ENCODE measurements around the gene CLCN7.

Gene CLCN7

DNA sequence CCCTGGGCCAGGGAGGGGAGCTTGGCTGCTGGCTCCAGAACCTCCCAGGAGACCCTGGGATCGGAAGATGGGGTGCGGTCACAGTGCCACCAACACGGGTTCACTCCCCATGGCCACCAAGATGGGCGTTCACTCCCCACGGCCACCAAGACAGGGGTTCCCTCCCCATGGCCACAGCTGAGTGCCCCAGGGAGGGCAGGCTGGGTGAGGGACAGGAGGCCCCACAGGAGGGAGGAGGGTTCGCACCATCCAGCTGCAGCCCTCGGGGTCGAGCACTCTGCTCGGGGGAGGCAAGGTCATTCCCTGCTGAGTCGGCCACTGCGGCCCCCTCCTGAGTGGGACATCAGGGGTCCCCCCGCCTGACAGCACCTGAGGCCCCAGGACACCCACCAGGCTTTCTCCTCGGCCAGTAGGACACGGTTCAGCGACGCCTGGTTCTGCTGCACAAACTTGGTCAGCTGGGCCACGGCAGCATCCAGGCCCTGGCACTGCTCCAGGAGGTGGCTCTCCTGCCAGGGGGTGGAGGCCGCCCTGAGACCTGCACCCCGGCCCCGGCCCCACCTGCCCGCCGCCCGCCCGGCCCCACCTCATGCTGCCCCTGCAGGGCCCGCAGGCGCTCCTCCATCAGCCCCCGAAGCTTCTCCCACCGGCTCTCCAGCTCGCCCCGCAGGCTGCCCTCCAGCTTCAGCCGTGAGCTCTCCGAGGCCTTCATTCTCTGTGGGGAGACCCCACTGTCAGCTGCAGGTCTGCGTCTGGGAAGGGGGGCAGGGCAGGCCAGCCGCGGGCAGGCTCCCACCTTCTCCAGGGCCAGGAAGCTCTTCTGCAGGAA lies 36.4 kb downstream of the CLCN7 start:
- H3K4me2 ChIP-seq (ENCODE audit: low read length): no peak overlapping the region
- H3K23ac ChIP-seq (ENCODE audit: low read length): no peak overlapping the region
- no peak for DNase-seq
- H3K79me1 ChIP-seq (ENCODE audit: low read length): no peaks in the 10 kb centered on the region
- H4K8ac ChIP-seq (ENCODE audit: low read depth, low read length): no peak overlapping the region
- no peak overlapping the region for H3K4me3 ChIP-seq (ENCODE audit: low read length)
- no peak overlapping the region for H3K4ac ChIP-seq (ENCODE audit: low read depth, low read length)
- H3K56ac ChIP-seq (ENCODE audit: low read length): no peak overlapping the region
- H3K18ac ChIP-seq (ENCODE audit: low read length): no peak overlapping the region
- no peaks in the 10 kb centered on the region for H3K4me1 ChIP-seq (ENCODE audit: control insufficient read depth, low read depth, low read length)
- H2BK5ac ChIP-seq (ENCODE audit: low read length): no peak overlapping the region
- H2BK120ac ChIP-seq (ENCODE audit: low read depth, low read length): no peak overlapping the region
- no peak overlapping the region for H4K5ac ChIP-seq (ENCODE audit: low read length)
- H3K27ac ChIP-seq (ENCODE audit: low read depth, low read length): no peak overlapping the region
- H3K9ac ChIP-seq (ENCODE audit: low read length): no peak overlapping the region
- H2BK15ac ChIP-seq (replicated peaks; ENCODE audit: low read depth): no peak overlapping the region
- no peak overlapping the region for H2AK5ac ChIP-seq (ENCODE audit: low read length)
- no peaks in the 10 kb centered on the region for H3K79me2 ChIP-seq (ENCODE audit: control insufficient read depth, insufficient read depth, low read length)
- no peaks in the 10 kb centered on the region for H3K36me3 ChIP-seq (ENCODE audit: control insufficient read depth, insufficient read depth, low read length)
- no CpG with 5 or more reads among the region's 35 CpGs for WGBS (ENCODE audit: extremely low coverage, insufficient coverage, low lambda C conversion rate)
- H3K27me3 ChIP-seq (ENCODE audit: insufficient read depth, low read length, poor library complexity): no peaks in the 10 kb centered on the region

DNA sequence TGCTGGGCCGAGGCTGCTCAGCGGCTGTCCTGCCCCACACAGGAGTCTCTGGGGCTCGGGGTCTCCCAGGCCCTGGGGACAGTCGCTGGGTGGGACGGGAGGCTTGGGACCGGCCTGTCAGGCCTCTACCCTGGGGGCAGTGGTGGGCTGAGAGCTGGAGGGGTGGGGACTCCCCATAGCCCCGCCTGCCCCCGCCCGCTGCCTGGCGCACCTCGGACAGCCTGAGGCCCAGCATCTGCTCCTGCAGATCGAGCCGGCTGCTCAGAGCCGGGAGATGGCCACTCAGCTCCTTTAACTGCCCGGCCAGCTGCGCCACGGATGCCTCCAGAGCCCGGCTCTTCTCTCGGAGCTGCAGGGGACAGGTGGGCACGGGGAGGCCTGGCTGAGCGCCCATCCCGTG lies 37.2 kb downstream of the CLCN7 start:
- no peak overlapping the region for H3K27ac ChIP-seq (ENCODE audit: low read depth, low read length)
- no peak overlapping the region for H3K4me2 ChIP-seq (ENCODE audit: low read length)
- no peaks in the 10 kb centered on the region for H3K4me1 ChIP-seq (ENCODE audit: control insufficient read depth, low read depth, low read length)
- H3K79me2 ChIP-seq (ENCODE audit: control insufficient read depth, insufficient read depth, low read length): no peaks in the 10 kb centered on the region
- no peak overlapping the region for H3K18ac ChIP-seq (ENCODE audit: low read length)
- no peaks in the 10 kb centered on the region for H3K36me3 ChIP-seq (ENCODE audit: control insufficient read depth, insufficient read depth, low read length)
- H4K5ac ChIP-seq (ENCODE audit: low read length): no peak overlapping the region
- H3K27me3 ChIP-seq (ENCODE audit: insufficient read depth, low read length, poor library complexity): no peaks in the 10 kb centered on the region
- H2AK5ac ChIP-seq (ENCODE audit: low read length): no peak overlapping the region
- DNase-seq: no peak
- H3K56ac ChIP-seq (ENCODE audit: low read length): no peak overlapping the region
- H3K9ac ChIP-seq (ENCODE audit: low read length): no peak overlapping the region
- no peak overlapping the region for H3K4me3 ChIP-seq (ENCODE audit: low read length)
- no peak overlapping the region for H2BK120ac ChIP-seq (ENCODE audit: low read depth, low read length)
- no peaks in the 10 kb centered on the region for H3K79me1 ChIP-seq (ENCODE audit: low read length)
- WGBS (ENCODE audit: extremely low coverage, insufficient coverage, low lambda C conversion rate): no CpG with 5 or more reads among the region's 22 CpGs
- no peak overlapping the region for H2BK15ac ChIP-seq (replicated peaks; ENCODE audit: low read depth)
- no peak overlapping the region for H3K4ac ChIP-seq (ENCODE audit: low read depth, low read length)
- no peak overlapping the region for H4K8ac ChIP-seq (ENCODE audit: low read depth, low read length)
- no peak overlapping the region for H3K23ac ChIP-seq (ENCODE audit: low read length)
- H2BK5ac ChIP-seq (ENCODE audit: low read length): no peak overlapping the region

DNA sequence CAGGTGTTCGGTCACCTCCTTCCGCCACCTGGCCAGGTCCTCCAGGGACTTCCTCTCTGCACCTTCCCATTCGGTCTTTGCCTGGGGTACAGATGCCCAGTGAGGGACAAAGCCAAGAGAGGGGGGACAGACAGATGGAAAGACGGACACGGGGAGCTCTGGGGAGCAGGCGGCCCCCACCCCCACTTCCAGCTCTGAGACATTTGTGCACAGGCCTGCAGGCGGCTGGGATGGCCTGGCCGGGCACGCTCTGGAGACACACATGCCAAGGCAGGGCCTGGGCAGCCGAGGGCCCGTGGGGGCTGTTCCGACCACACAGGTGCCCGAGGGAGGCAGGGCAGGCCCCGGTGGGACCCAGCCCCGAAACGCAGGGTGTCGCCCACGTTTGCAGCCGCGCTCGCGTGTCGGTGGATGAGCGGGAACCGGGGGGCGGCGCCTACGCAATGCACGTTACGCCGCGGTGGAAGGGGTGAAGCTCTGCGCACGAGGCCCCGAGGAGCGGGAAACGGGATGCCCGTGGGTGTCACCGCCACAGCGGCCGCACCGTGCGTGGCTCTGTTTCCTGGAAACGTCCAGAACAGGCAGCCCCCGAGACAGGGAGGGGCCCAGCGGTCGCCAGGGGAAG lies 38.0 kb downstream of the CLCN7 start:
- no peaks in the 10 kb centered on the region for H3K79me1 ChIP-seq (ENCODE audit: low read length)
- no peak overlapping the region for H2BK5ac ChIP-seq (ENCODE audit: low read length)
- no peaks in the 10 kb centered on the region for H3K27me3 ChIP-seq (ENCODE audit: insufficient read depth, low read length, poor library complexity)
- H3K4me2 ChIP-seq (ENCODE audit: low read length): no peak overlapping the region
- H3K18ac ChIP-seq (ENCODE audit: low read length): no peak overlapping the region
- no peak overlapping the region for H4K5ac ChIP-seq (ENCODE audit: low read length)
- WGBS (ENCODE audit: extremely low coverage, insufficient coverage, low lambda C conversion rate): no CpG with 5 or more reads among the region's 47 CpGs
- no peak overlapping the region for H2BK15ac ChIP-seq (replicated peaks; ENCODE audit: low read depth)
- H3K4me3 ChIP-seq (ENCODE audit: low read length): no peak overlapping the region
- H3K23ac ChIP-seq (ENCODE audit: low read length): no peak overlapping the region
- no peak overlapping the region for H2AK5ac ChIP-seq (ENCODE audit: low read length)
- no peak overlapping the region for H4K8ac ChIP-seq (ENCODE audit: low read depth, low read length)
- no peak overlapping the region for H3K4ac ChIP-seq (ENCODE audit: low read depth, low read length)
- H3K9ac ChIP-seq (ENCODE audit: low read length): no peak overlapping the region
- no peak overlapping the region for H3K56ac ChIP-seq (ENCODE audit: low read length)
- DNase-seq: no peak
- no peak overlapping the region for H2BK120ac ChIP-seq (ENCODE audit: low read depth, low read length)
- H3K79me2 ChIP-seq (ENCODE audit: control insufficient read depth, insufficient read depth, low read length): no peaks in the 10 kb centered on the region
- H3K27ac ChIP-seq (ENCODE audit: low read depth, low read length): no peak overlapping the region
- H3K36me3 ChIP-seq (ENCODE audit: control insufficient read depth, insufficient read depth, low read length): no peaks in the 10 kb centered on the region
- no peaks in the 10 kb centered on the region for H3K4me1 ChIP-seq (ENCODE audit: control insufficient read depth, low read depth, low read length)

DNA sequence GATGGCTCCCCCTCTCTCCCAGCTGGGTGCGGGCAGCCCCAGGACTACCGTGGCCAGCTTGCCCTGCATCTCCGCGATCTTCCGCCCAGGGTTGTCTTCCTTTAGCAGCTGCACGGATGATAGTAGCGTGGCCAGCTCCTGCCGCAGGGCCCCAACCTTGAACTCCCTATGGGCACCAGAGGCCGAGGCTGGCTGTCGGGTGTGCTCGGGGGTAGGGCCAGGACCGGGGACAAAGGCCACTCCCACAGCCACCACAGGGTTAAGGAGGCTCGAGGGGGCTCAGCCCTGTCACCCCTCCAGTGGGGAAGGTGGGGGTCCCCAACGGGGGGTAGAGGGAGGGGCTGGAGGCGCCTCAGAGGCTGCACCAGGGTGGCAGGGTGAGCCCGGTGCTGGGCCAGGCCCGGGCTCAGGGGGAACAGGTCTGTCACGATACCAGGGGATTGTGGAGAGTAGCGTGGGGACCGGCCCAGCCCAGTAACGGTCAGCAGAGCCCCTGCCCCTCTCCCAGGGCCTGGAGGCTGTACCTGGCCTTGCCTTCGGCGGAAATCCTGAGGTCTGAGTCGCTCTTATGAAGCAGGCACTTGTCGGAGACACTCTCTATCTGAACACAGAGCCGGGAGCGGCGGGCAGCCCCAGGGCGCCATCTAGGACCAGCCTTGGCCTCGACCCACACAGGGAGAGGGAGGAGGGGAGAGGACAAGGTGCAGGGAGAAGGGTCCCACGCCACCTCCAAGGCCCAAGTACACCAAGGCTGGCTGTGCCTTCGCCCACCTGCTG lies 38.7 kb downstream of the CLCN7 start:
- peak; percentile 42 for DNase-seq
- H3K4me3 ChIP-seq (ENCODE audit: low read length): no peak overlapping the region
- no peak overlapping the region for H2AK5ac ChIP-seq (ENCODE audit: low read length)
- no peak overlapping the region for H3K56ac ChIP-seq (ENCODE audit: low read length)
- H3K9ac ChIP-seq (ENCODE audit: low read length): no peak overlapping the region
- H3K79me2 ChIP-seq (ENCODE audit: control insufficient read depth, insufficient read depth, low read length): no peaks in the 10 kb centered on the region
- WGBS (ENCODE audit: extremely low coverage, insufficient coverage, low lambda C conversion rate): no CpG with 5 or more reads among the region's 32 CpGs
- no peaks in the 10 kb centered on the region for H3K27me3 ChIP-seq (ENCODE audit: insufficient read depth, low read length, poor library complexity)
- H2BK15ac ChIP-seq (replicated peaks; ENCODE audit: low read depth): no peak overlapping the region
- no peaks in the 10 kb centered on the region for H3K36me3 ChIP-seq (ENCODE audit: control insufficient read depth, insufficient read depth, low read length)
- H3K27ac ChIP-seq (ENCODE audit: low read depth, low read length): no peak overlapping the region
- H2BK120ac ChIP-seq (ENCODE audit: low read depth, low read length): no peak overlapping the region
- no peak overlapping the region for H4K8ac ChIP-seq (ENCODE audit: low read depth, low read length)
- H4K5ac ChIP-seq (ENCODE audit: low read length): no peak overlapping the region
- no peak overlapping the region for H3K4ac ChIP-seq (ENCODE audit: low read depth, low read length)
- H3K18ac ChIP-seq (ENCODE audit: low read length): no peak overlapping the region
- H2BK5ac ChIP-seq (ENCODE audit: low read length): no peak overlapping the region
- no peaks in the 10 kb centered on the region for H3K79me1 ChIP-seq (ENCODE audit: low read length)
- H3K23ac ChIP-seq (ENCODE audit: low read length): no peak overlapping the region
- no peaks in the 10 kb centered on the region for H3K4me1 ChIP-seq (ENCODE audit: control insufficient read depth, low read depth, low read length)
- H3K4me2 ChIP-seq (ENCODE audit: low read length): no peak overlapping the region

DNA sequence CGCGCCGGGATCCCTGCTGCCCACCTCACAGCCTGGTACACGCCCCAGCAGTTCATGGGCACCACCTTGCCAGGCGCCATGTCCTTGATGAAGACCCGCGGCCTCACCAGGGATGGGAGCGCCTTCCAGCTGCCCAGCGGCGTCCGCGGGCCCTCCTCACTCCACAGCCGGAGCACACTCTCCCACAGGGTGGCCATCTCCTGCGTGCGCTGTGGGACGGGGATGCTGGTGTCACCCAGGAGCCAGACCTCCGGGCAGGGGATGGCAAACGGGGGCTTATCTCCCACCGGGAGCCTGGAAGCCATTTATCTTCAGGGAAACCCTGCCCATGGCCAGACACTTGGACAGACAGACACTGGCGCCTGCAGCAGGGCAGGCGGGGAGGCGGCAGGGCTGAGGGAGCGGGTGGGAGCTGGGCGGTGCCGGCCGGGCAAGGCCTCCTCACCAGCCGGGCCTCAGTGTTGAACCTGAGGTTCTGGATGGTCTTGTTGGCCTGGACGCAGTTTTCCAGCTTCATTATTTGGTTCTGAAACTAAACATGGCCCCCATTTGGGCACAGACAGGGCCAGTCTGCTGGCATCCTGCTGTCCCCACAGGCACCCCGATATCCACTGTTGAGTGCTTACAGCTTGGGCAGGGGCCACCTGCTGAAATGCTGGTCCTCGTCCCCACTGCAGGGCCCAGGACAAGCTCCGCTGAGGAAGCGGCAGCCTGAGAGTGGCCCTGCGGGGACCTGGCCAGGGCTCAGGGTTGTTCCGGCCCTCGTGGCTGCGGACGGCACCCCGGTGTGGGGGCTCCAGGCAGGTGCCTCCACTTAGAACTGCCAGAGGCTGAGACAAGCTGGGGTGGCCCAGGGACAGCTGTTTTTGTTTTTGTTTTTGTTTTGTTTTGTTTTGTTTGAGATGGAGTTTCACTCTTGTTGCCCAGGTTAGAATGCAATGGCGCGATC lies 39.9 kb downstream of the CLCN7 start:
- H3K79me2 ChIP-seq (ENCODE audit: control insufficient read depth, insufficient read depth, low read length): no peaks in the 10 kb centered on the region
- WGBS (ENCODE audit: extremely low coverage, insufficient coverage, low lambda C conversion rate): no CpG with 5 or more reads among the region's 40 CpGs
- H3K36me3 ChIP-seq (ENCODE audit: control insufficient read depth, insufficient read depth, low read length): no peaks in the 10 kb centered on the region
- no peak overlapping the region for H3K56ac ChIP-seq (ENCODE audit: low read length)
- H3K27me3 ChIP-seq (ENCODE audit: insufficient read depth, low read length, poor library complexity): no peaks in the 10 kb centered on the region
- H3K79me1 ChIP-seq (ENCODE audit: low read length): no peaks in the 10 kb centered on the region
- H2BK5ac ChIP-seq (ENCODE audit: low read length): no peak overlapping the region
- no peak overlapping the region for H3K4ac ChIP-seq (ENCODE audit: low read depth, low read length)
- H2BK15ac ChIP-seq (replicated peaks; ENCODE audit: low read depth): no peak overlapping the region
- no peak overlapping the region for H3K18ac ChIP-seq (ENCODE audit: low read length)
- no peak overlapping the region for H3K23ac ChIP-seq (ENCODE audit: low read length)
- no peak overlapping the region for H3K9ac ChIP-seq (ENCODE audit: low read length)
- H2BK120ac ChIP-seq (ENCODE audit: low read depth, low read length): no peak overlapping the region
- H3K4me2 ChIP-seq (ENCODE audit: low read length): no peak overlapping the region
- no peak for DNase-seq
- no peak overlapping the region for H4K5ac ChIP-seq (ENCODE audit: low read length)
- no peak overlapping the region for H2AK5ac ChIP-seq (ENCODE audit: low read length)
- H4K8ac ChIP-seq (ENCODE audit: low read depth, low read length): no peak overlapping the region
- no peak overlapping the region for H3K4me3 ChIP-seq (ENCODE audit: low read length)
- no peak overlapping the region for H3K27ac ChIP-seq (ENCODE audit: low read depth, low read length)
- H3K4me1 ChIP-seq (ENCODE audit: control insufficient read depth, low read depth, low read length): no peaks in the 10 kb centered on the region
